Ishikawa (cell line): Measurements from ENCODE around the gene TP53.

Source experiments
- CEBPB ChIP-seq: IDR thresholded peaks from 2 replicates; pipeline ENCODE4 v1.6.1; 2012
- CREB1 ChIP-seq: IDR thresholded peaks from 2 replicates; pipeline ENCODE4 v1.6.1; 2012; ENCODE audit warnings: low read depth
- EGR1 ChIP-seq: IDR thresholded peaks from 2 replicates; pipeline ENCODE4 v1.6.1; 2012
- EP300 ChIP-seq: IDR thresholded peaks from 2 replicates; pipeline ENCODE4 v1.6.1; 2012; ENCODE audit warnings: borderline replicate concordance
- FOXM1 ChIP-seq: IDR thresholded peaks from 2 replicates; pipeline ENCODE4 v1.6.1; 2012; ENCODE audit warnings: low read depth, borderline replicate concordance
- NFIC ChIP-seq: IDR thresholded peaks from 2 replicates; pipeline ENCODE4 v1.6.1; 2012
- RAD21 ChIP-seq: IDR thresholded peaks from 2 replicates; pipeline ENCODE4 v1.6.1; 2012; ENCODE audit warnings: low read depth
- TAF1 ChIP-seq: IDR thresholded peaks from 2 replicates; pipeline ENCODE4 v1.6.1; 2012; ENCODE audit warnings: low read depth, mild to moderate bottlenecking
- TCF12 ChIP-seq: IDR thresholded peaks from 2 replicates; pipeline ENCODE4 v1.6.1; 2012; ENCODE audit warnings: low read depth
- TEAD4 ChIP-seq: IDR thresholded peaks from 2 replicates; pipeline ENCODE4 v1.6.1; 2012
- YY1 ChIP-seq: IDR thresholded peaks from 2 replicates; pipeline ENCODE4 v1.6.1; 2012; ENCODE audit warnings: low read depth
- ZBTB7A ChIP-seq: IDR thresholded peaks from 2 replicates; pipeline ENCODE4 v1.6.1; 2012; ENCODE audit warnings: low read depth
- TF ChIP-seq, protein P1 (sequence below): IDR thresholded peaks from 2 replicates; pipeline ENCODE4 v1.6.1; 2012
- TF ChIP-seq, protein P2 (sequence below): IDR thresholded peaks from 2 replicates; pipeline ENCODE4 v1.6.1; 2012
- TF ChIP-seq, protein P3 (sequence below): IDR thresholded peaks from 2 replicates; pipeline ENCODE4 v1.6.1; 2012; ENCODE audit warnings: low read depth, mild to moderate bottlenecking

Gene TP53

DNA sequence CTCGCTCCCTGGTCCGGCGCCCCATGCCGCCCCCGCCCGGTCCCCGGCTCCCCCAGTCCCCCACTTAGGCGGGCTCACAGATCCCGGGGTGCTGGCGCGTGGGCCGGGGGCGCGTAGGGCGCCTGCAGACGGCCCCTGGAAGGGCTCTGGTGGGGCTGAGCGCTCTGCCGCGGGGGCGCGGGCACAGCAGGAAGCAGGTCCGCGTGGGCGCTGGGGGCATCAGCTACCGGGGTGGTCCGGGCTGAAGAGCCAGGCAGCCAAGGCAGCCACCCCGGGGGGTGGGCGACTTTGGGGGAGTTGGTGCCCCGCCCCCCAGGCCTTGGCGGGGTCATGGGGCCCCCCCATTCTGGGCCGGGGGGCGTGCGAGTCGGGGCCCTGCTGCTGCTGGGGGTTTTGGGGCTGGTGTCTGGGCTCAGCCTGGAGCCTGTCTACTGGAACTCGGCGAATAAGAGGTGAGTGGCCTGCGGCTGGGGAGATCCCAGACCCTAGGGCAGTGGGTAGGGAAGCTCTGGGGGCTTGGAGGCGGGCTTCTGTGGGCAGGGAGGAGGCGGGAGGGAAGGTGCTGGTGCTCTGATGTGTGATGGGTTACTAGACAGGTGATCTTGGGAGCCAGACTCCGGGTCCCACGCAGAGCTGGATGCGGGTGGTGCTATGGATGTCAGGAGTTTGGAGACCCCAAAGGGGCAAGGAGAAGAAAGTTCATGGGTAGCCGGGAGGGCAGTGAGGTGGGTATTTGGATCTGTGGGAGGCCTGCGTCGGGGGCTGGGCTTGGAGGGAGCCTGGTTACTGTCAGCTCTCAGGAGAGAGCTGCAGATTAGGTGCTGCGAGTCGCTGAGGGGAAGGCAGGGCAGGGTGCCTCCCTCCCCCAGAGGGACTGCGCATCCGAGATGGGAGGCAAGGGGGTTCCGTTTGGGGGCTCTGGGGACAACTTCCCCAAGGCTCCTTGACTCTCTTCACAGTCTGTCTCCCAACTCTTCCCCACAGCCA is 18.3 kb upstream of the TP53 start:
- TF ChIP-seq, protein P1, sequence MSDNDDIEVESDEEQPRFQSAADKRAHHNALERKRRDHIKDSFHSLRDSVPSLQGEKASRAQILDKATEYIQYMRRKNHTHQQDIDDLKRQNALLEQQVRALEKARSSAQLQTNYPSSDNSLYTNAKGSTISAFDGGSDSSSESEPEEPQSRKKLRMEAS = no peak
- TF ChIP-seq NFIC (no peak), EP300 (no peak), CREB1 (no peak), EGR1 (0 out of 2 replicates have a peak, but pooled peaks have one; percentile 3), ZBTB7A (peak; percentile 85), TCF12 (no peak), YY1 (no peak), RAD21 (no peak), TAF1 (0 out of 2 replicates have a peak, but pooled peaks have one; percentile 9), TEAD4 (no peak), FOXM1 (no peak)

DNA sequence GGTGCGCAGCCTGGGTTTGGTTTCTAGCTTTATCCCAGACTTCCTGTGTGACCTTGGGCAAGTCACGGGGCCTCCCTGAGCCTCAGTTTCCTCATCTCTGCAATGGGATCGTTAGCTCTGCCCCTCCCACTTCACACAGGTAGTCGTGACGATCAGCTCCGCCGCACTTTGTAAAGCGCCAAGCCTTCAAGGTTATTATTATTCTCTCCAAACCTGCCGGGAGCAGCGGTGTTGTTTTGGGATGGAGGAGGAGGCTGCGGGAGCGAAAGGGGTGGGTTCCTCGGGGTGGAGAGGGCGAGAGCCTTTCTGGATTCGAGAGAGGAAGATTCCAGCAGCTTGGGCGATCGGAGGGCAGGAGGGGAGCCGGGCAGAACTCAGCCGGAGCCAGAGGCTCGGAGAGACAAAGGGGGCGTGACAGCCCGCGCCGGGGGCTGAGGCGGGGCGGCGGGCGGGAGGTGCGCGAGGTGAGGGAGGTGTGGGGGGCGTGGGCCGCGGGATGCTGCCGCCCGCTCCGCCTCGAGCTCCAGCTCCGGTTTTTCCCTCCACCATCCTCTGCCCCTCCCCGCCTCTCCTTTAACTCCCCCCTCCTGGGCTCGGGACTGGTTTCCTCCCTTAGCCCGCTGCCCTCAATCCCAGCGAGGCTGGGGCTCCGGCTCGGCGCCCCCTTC is 17.4 kb upstream of the TP53 start, which contains the start of gene EFNB3:
EFNB3 (plus strand) TSS at position 602 of the 668 bp plus-strand sequence. CDS start 397 bp downstream, outside the sequence.
- TF ChIP-seq YY1 (0 out of 2 replicates have a peak, but pooled peaks have one; percentile 21), CEBPB (no peak), EGR1 (0 out of 2 replicates have a peak, but pooled peaks have one; percentile 30), TAF1 (0 out of 2 replicates have a peak, but pooled peaks have one; percentile 34)

DNA sequence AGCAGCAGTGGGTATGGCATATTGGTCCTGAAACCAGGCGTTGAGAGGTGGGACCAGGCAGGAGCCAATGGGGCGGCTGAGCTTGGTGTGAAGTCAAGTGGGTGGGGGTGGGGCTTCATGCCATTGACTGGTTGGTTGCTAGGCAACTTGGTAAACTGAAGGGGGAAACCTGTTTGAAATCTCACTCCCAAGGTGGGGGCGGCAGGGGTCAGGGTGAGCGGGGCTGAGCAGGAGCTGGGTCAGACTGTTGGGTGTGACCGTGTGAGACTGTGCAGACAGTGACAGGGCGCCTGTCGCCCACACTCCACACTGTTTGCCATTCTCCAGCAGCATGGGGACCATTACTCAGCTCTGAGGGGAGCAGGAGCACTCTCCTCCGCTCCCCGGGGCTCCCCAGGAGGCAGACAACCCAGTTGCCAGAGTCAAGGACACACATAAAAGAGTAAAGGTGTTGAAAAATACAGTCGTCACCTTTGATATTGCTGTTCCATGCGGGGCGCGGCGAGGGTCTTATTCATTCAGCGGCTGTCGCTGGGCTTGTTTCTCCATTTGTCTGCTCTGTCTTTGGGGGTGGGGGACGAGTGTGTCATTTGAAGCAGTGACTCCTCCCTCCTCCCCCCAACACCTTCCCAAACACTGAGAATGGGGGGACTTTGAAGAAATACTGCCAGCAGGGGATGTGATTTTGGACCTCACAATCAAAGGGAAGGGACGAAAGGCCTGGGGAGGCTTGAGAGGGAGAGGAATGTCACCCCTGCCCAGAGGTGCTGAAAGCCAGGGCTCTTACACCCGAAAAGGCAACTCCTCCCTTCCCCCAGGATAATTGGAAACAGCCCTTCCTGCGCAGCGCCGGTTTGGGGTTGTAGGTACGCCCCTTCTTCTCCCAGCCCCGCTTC is 16.5 kb upstream of the TP53 start:
- TF ChIP-seq NFIC (no peak), RAD21 (no peak), EP300 (no peak), ZBTB7A (peak; percentile 58; the same call in 1 of the 2 replicates)

DNA sequence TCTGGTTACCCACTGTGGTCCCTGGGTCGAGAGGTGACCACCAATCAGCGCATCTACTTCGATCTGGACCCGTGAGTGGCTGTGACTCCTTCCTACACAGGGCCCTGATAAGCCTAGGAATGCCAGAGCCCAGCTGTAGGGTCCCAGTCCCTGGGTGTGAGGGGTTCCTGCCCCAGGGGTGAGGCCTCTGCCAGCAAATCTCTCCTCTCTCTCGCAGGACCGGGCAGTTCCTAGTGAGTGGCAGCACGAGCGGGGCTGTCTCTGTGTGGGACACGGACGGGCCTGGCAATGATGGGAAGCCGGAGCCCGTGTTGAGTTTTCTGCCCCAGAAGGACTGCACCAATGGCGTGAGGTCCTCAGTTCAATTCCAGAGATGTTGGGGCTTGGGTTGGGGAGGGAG is 15.5 kb upstream of the TP53 start:
- TF ChIP-seq CEBPB (no peak), EGR1 (no peak), YY1 (no peak), CREB1 (no peak), NFIC (no peak)
- TF ChIP-seq, protein P2, sequence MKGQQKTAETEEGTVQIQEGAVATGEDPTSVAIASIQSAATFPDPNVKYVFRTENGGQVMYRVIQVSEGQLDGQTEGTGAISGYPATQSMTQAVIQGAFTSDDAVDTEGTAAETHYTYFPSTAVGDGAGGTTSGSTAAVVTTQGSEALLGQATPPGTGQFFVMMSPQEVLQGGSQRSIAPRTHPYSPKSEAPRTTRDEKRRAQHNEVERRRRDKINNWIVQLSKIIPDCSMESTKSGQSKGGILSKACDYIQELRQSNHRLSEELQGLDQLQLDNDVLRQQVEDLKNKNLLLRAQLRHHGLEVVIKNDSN = no peak

DNA sequence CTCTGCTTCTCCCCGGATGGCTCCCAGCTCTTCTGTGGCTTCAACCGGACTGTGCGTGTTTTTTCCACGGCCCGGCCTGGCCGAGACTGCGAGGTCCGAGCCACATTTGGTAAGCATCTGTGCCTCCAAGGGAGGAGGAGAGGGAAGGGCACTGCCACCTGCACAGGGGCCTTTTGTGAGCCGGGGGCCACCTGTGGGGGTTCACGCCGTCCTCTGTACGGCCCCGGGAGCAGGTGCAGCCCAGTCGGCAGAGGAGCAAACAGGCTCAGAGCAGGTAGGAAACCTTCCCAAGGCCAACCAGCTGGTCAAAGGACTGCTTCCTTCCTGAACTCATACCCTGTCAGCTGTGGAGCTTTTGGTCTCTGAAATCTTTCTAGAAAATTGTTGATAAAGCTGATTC is 14.4 kb upstream of the TP53 start:
- no peak for TF ChIP-seq EGR1
- TF ChIP-seq EP300 = no peak
- no peak for TF ChIP-seq FOXM1
- TF ChIP-seq CEBPB = no peak
- TF ChIP-seq TEAD4 = no peak

DNA sequence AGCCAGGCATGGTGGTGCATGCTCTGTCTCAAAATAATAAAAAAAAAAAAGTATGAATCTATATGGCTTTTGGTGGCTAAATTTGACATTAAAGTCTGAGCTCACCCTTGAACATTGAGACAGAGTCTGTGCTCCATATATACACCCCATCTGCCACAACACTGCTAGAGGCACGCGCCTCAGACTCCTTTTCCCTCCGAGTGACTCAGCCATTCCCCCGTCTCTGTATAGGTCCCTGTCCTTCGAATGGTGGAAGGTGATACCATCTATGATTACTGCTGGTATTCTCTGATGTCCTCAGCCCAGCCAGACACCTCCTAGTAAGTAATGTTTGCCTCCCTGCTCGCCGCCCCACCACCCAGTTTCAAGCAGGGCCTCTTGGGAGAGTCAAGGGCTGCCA is 13.2 kb upstream of the TP53 start:
- no peak for TF ChIP-seq NFIC
- no peak for TF ChIP-seq EP300
- no peak for TF ChIP-seq TCF12
- TF ChIP-seq YY1 = no peak
- TF ChIP-seq, protein P2 = no peak

DNA sequence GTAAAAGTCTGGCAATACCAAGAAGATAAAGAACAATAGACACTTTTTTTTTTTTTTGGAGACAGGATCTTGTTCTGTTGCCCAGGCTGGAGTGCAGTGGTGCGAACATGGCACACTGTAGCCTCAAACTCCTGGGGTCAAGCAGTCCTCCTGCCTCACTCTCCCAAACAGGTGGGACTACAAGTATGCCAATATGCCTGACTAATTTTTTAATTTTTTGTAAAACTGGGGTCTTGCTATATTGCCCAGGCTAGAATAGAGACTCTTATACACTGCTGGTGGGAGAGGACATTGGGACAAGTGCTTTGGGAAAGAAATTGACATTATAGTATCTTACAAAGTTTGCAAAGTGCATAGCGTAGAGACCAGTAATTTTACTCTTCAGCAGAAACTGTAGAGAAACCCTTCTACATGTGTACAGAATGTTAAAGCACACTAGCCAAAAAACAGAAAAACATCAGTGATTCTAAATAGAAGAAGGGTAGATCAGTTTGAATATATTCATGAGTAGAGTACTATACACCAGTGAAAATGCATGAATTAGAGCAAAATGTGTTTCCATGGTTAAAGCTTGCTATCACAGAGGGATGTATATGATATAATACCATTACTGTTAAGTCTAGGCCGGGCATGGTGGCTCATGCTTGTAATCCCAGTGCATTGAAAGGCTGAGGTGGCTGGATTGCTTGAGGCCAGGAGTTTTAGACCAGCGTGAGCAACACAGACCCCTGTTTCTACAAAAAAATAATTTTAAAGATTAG is 10.7 kb upstream of the TP53 start:
- TF ChIP-seq CEBPB = no peak
- TF ChIP-seq, protein P3, sequence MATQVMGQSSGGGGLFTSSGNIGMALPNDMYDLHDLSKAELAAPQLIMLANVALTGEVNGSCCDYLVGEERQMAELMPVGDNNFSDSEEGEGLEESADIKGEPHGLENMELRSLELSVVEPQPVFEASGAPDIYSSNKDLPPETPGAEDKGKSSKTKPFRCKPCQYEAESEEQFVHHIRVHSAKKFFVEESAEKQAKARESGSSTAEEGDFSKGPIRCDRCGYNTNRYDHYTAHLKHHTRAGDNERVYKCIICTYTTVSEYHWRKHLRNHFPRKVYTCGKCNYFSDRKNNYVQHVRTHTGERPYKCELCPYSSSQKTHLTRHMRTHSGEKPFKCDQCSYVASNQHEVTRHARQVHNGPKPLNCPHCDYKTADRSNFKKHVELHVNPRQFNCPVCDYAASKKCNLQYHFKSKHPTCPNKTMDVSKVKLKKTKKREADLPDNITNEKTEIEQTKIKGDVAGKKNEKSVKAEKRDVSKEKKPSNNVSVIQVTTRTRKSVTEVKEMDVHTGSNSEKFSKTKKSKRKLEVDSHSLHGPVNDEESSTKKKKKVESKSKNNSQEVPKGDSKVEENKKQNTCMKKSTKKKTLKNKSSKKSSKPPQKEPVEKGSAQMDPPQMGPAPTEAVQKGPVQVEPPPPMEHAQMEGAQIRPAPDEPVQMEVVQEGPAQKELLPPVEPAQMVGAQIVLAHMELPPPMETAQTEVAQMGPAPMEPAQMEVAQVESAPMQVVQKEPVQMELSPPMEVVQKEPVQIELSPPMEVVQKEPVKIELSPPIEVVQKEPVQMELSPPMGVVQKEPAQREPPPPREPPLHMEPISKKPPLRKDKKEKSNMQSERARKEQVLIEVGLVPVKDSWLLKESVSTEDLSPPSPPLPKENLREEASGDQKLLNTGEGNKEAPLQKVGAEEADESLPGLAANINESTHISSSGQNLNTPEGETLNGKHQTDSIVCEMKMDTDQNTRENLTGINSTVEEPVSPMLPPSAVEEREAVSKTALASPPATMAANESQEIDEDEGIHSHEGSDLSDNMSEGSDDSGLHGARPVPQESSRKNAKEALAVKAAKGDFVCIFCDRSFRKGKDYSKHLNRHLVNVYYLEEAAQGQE = no peak
- TF ChIP-seq FOXM1 = no peak
- no peak for TF ChIP-seq ZBTB7A
- no peak for TF ChIP-seq RAD21
- no peak for TF ChIP-seq NFIC
- TF ChIP-seq, protein P2 = no peak
- no peak for TF ChIP-seq CREB1
- TF ChIP-seq, protein P1 = no peak
- TF ChIP-seq EP300 = no peak
- TF ChIP-seq EGR1 = no peak
- TF ChIP-seq YY1 = no peak
- TF ChIP-seq TAF1 = no peak
- TF ChIP-seq TEAD4 = no peak
- no peak for TF ChIP-seq TCF12
